Stimulated activated naive CD4-positive, alpha-beta T cell treated with Interleukin-2 at 50 U/mL for 16 hours (primary cell): Measurements from ENCODE around the gene WWC2.

Experiments used
- DNase-seq: peaks from one replicate; lab custom pipeline; 2025; lab: John Stamatoyannopoulos, UW

WWC2 gene

GRCh38 chr4:183098723-183099536, at the start of gene WWC2:
WWC2 (plus strand) TSS chr4:183099257; CDS start chr4:183099492, 235 bp downstream.
- peak; percentile 58 for DNase-seq

- no peak for DNase-seq
Measured at GRCh38 chr4:183053681-183054080, 45.4 kb upstream of the WWC2 start.

- DNase-seq = no peak
Measured at GRCh38 chr4:183057255-183057654, 41.8 kb upstream of the WWC2 start.

GRCh38 chr4:183059797-183060196, 39.3 kb upstream of the WWC2 start:
- DNase-seq = no peak

- DNase-seq = no peak
Measured at GRCh38 chr4:183068502-183068901, 30.6 kb upstream of the WWC2 start.

- no peak for DNase-seq
Measured at GRCh38 chr4:183071222-183071621, 27.8 kb upstream of the WWC2 start.

GRCh38 chr4:183072176-183072575, 26.9 kb upstream of the WWC2 start:
- DNase-seq = no peak

GRCh38 chr4:183073838-183074145, 25.3 kb upstream of the WWC2 start:
- DNase-seq = no peak

GRCh38 chr4:183074288-183074990, 24.6 kb upstream of the WWC2 start:
- DNase-seq = no peak

- no peak for DNase-seq
Measured at GRCh38 chr4:183078634-183079033, 20.4 kb upstream of the WWC2 start.

- DNase-seq = no peak
Measured at GRCh38 chr4:183080372-183081115, 18.5 kb upstream of the WWC2 start.

GRCh38 chr4:183081116-183081469, 18.0 kb upstream of the WWC2 start:
- DNase-seq = no peak

- DNase-seq = no peak
Measured at GRCh38 chr4:183082053-183082452, 17.0 kb upstream of the WWC2 start.

- DNase-seq = no peak
Measured at GRCh38 chr4:183094393-183095198, 4.5 kb upstream of the WWC2 start.

- DNase-seq = no peak
Measured at GRCh38 chr4:183095199-183095512, 3.9 kb upstream of the WWC2 start.

GRCh38 chr4:183096276-183096965, 2.6 kb upstream of the WWC2 start:
- DNase-seq = no peak

GRCh38 chr4:183097231-183098018, 1.6 kb upstream of the WWC2 start:
- DNase-seq = no peak

- DNase-seq = peak; percentile 6
Measured at GRCh38 chr4:183098019-183098722, 886 bp upstream of the WWC2 start.

GRCh38 chr4:183099537-183100297, 660 bp downstream of the WWC2 start:
- no peak for DNase-seq

GRCh38 chr4:183100298-183100599, 1.2 kb downstream of the WWC2 start:
- DNase-seq = no peak
